ENCODE results near the gene ATG2B.

ATG2B gene

DNA sequence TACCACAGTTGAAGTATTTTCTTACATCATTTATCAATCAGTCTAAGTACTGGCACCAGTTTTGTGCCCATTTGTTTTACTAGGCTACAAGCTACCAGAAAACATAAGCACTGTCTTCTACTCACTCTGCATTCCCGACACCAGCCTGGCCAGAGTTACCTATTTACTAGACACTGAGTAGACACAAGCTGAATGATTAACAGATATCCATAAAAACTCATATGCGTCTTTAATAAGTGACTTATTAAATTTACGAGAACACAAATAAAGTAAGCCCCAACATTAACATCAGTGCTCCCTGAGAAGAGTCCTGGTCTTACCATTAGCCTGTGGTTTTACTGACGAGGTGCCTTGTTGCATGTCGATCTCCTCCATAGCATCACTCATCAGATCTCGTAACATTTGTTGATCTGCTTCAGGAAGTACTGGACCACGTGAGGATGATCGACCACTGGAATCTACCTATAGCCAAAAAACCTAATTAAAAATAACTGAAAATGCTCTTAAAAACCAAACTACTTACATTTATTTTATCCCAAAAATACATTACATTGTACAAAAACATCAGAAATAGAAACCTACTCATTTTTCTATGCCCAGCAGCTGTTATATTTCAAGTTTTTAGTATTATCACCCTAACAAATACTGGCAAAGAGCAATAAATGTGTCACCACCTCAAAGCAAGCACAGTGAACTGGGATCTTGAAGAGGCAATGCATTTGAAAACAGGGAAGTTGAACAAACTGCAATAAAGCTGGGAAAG, 53.8 kb downstream of the ATG2B start:
- DNase-seq (ENCODE audit: low read depth in 2 of 2), result no peak

GRCh38 chr14:96307434-96307833, 55.7 kb downstream of the ATG2B start:
- DNase-seq (ENCODE audit: low read depth in 2 of 2), result no peak

- DNase-seq (ENCODE audit: low read depth in 2 of 2), result no peak
These were observed 58.2 kb downstream of the ATG2B start for GRCh38 chr14:96304956-96305355.

DNA sequence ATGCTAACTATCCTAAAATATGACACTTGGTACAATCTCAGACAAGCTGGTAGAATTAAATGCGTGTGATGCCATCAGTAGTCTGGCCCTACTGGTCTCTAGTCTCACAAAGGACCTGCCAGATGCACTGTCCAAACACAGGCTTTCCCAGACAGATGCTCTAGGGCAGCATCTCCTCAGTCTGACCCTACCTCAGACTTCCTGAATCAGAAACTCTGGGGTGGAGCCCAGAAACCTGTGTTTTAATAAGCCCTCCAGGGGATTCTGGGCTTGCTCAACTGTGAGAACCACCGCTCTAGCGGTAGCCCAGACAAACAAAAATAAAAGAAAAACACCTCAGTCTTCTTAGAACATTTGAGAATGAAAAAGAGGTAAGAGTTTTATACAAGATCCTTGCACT, 59.2 kb downstream of the ATG2B start:
- DNase-seq (ENCODE audit: low read depth in 2 of 2), result no peak

DNA sequence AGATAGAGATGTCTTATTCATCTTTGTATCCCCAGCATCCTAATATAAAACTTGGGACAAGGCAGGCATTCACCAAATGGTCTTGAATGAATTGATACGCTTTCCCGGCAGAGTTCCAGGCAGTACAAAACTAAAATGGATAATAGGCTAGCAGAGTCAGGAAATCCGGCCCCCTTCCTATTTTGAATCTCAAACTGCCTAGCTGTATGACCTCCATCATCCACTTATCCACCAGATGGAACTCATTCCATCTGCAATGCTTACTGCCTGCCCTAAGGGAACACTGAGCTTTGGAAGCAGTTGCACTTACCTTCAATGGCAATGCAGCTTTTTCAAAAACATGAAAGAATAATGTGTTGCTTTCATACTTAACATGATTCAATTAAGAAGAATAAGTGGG, 63.7 kb downstream of the ATG2B start:
- DNase-seq (ENCODE audit: low read depth in 2 of 2), result no peak

DNA sequence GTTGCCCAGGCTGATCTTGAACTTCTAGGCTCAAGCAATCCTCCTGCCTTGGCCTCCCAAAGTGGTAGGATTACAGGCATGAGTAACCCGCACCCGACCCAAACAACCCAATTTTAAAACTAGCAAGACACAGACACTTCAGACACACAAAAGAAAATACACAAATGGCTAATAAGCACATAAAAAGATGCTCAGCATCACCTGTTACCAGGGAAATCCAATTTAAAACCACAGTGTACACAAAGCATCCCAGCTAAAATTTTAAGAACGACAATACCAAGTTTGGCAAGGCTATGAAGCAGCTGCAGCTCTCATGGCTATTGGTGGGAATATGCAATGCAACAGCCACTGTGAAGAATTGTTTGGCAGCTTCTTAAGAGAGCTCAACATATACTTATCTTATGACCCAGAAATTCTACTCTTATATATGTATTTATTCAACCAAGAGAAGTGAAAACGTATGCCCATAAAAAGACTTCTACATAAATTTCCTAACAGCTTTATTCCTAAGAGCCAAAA, 65.1 kb downstream of the ATG2B start:
- DNase-seq (ENCODE audit: low read depth in 2 of 2), result no peak

- no peak for DNase-seq (ENCODE audit: low read depth in 2 of 2)
These were observed 66.1 kb downstream of the ATG2B start for GRCh38 chr14:96297000-96297399.

DNA sequence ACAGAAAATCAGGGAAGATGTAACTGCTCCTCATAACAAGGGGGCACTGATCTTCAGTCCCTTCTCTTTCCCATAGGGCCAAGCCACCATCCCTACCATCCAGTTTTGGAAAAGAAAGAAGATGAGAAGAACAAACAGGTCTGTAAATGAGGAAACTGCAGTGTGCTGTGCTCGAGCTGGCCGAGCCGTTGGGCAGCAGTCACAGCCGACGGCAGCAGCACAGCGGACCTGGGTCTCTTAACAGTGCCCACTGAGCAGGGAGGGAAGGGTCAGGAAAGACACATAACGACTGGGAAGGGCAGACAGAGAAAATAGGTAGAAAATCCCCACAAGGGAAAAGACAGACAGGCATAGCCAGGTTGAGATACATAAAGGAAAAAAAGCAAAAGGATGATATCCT, 68.9 kb downstream of the ATG2B start:
- DNase-seq (ENCODE audit: low read depth in 2 of 2), result no peak

DNA sequence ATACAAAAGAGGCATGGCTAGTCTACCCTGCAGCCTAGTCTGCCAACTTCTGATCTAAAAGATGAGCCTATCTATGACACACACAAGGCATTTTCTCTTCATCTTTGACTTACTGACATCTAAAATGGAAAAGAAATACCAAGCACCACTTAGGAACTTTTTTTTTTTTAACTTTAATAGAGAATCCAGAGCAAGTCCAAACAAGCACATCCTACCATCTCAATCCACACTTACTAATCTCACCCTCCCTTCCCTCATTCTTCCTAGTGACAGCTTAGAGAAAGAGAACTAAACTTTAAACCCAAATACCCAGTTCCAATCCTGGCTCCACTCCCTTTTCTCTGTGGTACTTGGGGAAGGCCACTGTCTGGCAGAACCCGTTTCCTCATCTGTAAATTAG, 75.3 kb downstream of the ATG2B start:
- no peak for DNase-seq (ENCODE audit: low read depth in 2 of 2)

- DNase-seq (ENCODE audit: low read depth in 2 of 2), result no peak
These were observed 76.9 kb downstream of the ATG2B start for GRCh38 chr14:96286251-96286650.

DNA sequence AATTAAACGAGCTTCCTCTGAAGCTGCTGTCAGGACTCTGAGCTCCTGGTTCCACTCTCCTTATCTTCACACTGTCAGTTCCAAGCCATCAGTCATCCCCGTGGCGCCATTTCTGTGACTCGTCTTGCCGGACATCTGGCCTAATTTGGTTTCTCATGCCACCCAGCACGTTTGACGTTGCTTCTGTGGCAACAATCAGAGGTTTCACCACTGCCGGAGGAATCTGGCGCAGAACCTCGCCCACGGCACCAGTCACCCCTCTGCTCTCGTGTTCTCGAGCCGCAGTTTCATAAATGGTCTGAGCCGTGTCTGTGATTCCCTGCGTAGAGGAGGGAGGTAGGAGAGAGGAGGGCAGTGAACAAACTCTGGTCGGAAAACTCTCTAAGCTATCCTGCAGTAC, 77.5 kb downstream of the ATG2B start:
- DNase-seq (ENCODE audit: low read depth in 2 of 2), result no peak

DNA sequence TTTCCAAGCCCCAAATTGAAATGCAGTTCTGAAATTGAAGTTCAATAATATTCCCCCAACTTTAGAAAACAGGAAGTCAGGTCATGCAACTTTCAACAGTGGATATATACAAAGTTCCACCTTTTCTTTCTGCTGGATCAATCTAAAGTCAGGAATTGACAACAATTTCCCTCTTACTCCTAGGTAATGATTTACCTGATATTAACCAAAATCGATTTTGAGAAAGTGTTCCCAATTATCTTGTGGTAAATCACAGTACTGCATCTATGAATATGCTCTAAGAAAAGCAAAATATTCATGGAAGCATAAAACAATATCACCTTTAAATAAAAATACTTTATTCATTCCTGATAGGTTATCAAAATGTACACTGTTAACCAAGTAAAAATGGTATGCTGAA, 78.7 kb downstream of the ATG2B start:
- DNase-seq (ENCODE audit: low read depth in 2 of 2), result no peak

DNA sequence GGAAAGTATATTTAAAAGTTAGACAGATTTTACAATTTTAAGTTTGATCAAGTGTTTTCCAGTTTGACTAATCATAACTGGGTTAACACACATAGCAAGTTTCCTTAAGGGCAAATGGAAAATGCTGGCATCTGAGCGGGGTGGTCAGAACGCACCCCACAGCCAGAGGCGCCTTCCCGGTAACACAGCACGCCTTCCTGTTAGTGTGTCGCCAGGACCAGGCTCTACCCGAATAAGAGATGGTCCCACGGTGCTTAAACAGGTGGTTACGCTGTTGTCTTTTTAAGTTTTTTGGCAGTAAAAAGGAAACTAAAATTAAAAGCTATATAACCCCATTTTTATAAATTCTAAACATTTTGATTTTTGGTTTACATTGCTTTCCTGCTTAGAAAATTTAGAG, 79.1 kb downstream of the ATG2B start:
- no peak for DNase-seq (ENCODE audit: low read depth in 2 of 2)

- no peak for DNase-seq (ENCODE audit: low read depth in 2 of 2)
These were observed 81.7 kb downstream of the ATG2B start for GRCh38 chr14:96281486-96281885.

- DNase-seq (ENCODE audit: low read depth in 2 of 2), result no peak
These were observed 83.0 kb downstream of the ATG2B start for GRCh38 chr14:96280104-96280503.

GRCh38 chr14:96279564-96279963, 83.6 kb downstream of the ATG2B start:
- no peak for DNase-seq (ENCODE audit: low read depth in 2 of 2)

- no peak for DNase-seq (ENCODE audit: low read depth in 2 of 2)
These were observed 85.3 kb downstream of the ATG2B start for GRCh38 chr14:96277890-96278289.

GRCh38 chr14:96275177-96276112, 87.7 kb downstream of the ATG2B start:
- DNase-seq (ENCODE audit: low read depth in 2 of 2), result peak; percentile 20 to 56

- no peak for DNase-seq (ENCODE audit: low read depth in 2 of 2)
These were observed 88.6 kb downstream of the ATG2B start for GRCh38 chr14:96274543-96274942.

DNA sequence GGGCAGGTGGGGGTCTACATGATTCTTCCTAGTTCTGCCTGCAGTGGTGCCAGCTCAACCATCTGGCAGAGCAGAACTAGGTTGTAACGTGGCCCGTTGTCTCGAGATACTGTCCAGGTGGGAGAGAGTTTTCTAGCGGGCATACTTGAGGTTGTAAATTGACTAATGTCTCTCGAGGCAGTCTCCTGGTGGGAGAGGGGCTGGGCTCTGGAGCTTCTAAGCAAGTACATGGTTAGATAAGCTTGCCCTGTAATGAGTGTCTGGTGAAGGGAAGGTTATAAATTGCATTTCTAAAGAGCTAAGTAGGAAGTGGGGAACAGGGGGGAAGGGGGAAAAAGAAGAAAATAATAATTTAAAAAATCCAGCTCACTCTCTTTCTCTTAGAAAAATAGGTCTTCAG, 89.0 kb downstream of the ATG2B start:
- DNase-seq (ENCODE audit: low read depth in 2 of 2), result no peak

GRCh38 chr14:96273629-96274028, 89.5 kb downstream of the ATG2B start:
- no peak for DNase-seq (ENCODE audit: low read depth in 2 of 2)

- no peak for DNase-seq (ENCODE audit: low read depth in 2 of 2)
These were observed 90.2 kb downstream of the ATG2B start for GRCh38 chr14:96272777-96273473.

Data from stimulated activated CD4-positive, alpha-beta T cell treated with anti-CD3 and anti-CD28 coated beads, Interleukin-1b, Interleukin-23, amount 100 ng/mL, for 1 hour (primary cell).